K562 (cell line): ENCODE measurements around the gene RPL29. TPM values are rescaled to one million over a fixed set of nuclear protein-coding genes. Genes with fewer than 3 reads are reported as not detected.

ENCODE experiments used
- ATF1 ChIP-seq, 2 experiments: fragments of 450-650 bp in 1 of 2; IDR thresholded peaks; 2 replicates each; pipeline ENCODE4 v1.6.1; 2016; ENCODE audit warnings: missing compliant biosample characterization in 1 of 2, missing genetic modification characterization in 1 of 2
- BRCA1 ChIP-seq, 2 experiments: fragments of 450-650 bp in 1 of 2; sonication (generic) in 1 of 2; formaldehyde crosslinking in 1 of 2; IDR thresholded peaks; 2 replicates each; pipeline versions ENCODE4 v1.5.0 to v1.6.1; 2017 to 2020; ENCODE audit warnings: mild to moderate bottlenecking in 1 of 2, missing genetic modification reagents in 1 of 2
- BRF2 ChIP-seq: IDR thresholded peaks from 3 replicates; pipeline ENCODE4 v1.6.1; 2011; ENCODE audit warnings: borderline replicate concordance, mild to moderate bottlenecking; ENCODE audit not compliant: insufficient read length, insufficient read depth
- EZH2 ChIP-seq: IDR thresholded peaks from 2 replicates; pipeline ENCODE4 v1.6.1; 2012; ENCODE audit warnings: low read depth, mild to moderate bottlenecking, inconsistent platforms, low read length, borderline replicate concordance
- FOXK1 ChIP-seq: sonication (generic); formaldehyde crosslinking; IDR thresholded peaks from 2 replicates; pipeline ENCODE4 v1.8.0; 2022; ENCODE audit warnings: missing genetic modification reagents, mild to moderate bottlenecking, borderline replicate concordance
- GMEB1 ChIP-seq: fragments of 250-450 bp; sonication (Bioruptor Pico); IDR thresholded peaks from 2 replicates; pipeline ENCODE4 v1.4.0; 2020; ENCODE audit warnings: mild to moderate bottlenecking
- HOMEZ ChIP-seq: fragments of 250-450 bp; sonication (Bioruptor Pico); IDR thresholded peaks from 2 replicates; pipeline ENCODE4 v1.4.0; 2020; ENCODE audit warnings: mild to moderate bottlenecking, moderate library complexity
- NBN ChIP-seq: fragments of 450-650 bp; IDR thresholded peaks from 2 replicates; pipeline ENCODE4 v1.6.1; 2016; ENCODE audit warnings: low read depth, mild to moderate bottlenecking
- NCOA1 ChIP-seq: fragments of 450-650 bp; IDR thresholded peaks from 2 replicates; pipeline ENCODE4 v1.6.1; 2016; ENCODE audit warnings: low read depth
- NCOA4 ChIP-seq: fragments of 450-650 bp; IDR thresholded peaks from 2 replicates; pipeline ENCODE4 v1.6.1; 2018; ENCODE audit warnings: mild to moderate bottlenecking; ENCODE audit not compliant: partially characterized antibody
- PCBP2 ChIP-seq: fragments of 200-400 bp; formaldehyde crosslinking; IDR thresholded peaks from 2 replicates; pipeline ENCODE4 v1.6.1; 2018; ENCODE audit warnings: low read length, low read depth, mild to moderate bottlenecking, moderate library complexity; ENCODE audit not compliant: poor library complexity, severe bottlenecking
- SRSF9 ChIP-seq: fragments of 200-400 bp; formaldehyde crosslinking; IDR thresholded peaks from 2 replicates; pipeline ENCODE4 v1.6.1; 2017; ENCODE audit warnings: low read depth, low read length, borderline replicate concordance
- TBL1XR1 ChIP-seq, 2 experiments: IDR thresholded peaks; 2 replicates each; pipeline ENCODE4 v1.6.1; 2012; ENCODE audit warnings: improper control_type of control experiment in 2 of 2, low read length in 2 of 2, mild to moderate bottlenecking in 1 of 2
- TCF3 ChIP-seq: sonication (generic); formaldehyde crosslinking; IDR thresholded peaks from 2 replicates; pipeline ENCODE4 v1.4.0; 2020; ENCODE audit warnings: mild to moderate bottlenecking, missing genetic modification reagents
- THRAP3 ChIP-seq: fragments of 450-650 bp; IDR thresholded peaks from 2 replicates; pipeline ENCODE4 v1.6.1; 2016; ENCODE audit warnings: mild to moderate bottlenecking, inconsistent platforms, borderline replicate concordance
- TOE1 ChIP-seq, 2 experiments: fragments of 450-650 bp in 1 of 2; sonication (generic) in 1 of 2; formaldehyde crosslinking in 1 of 2; IDR thresholded peaks; 2 replicates each; pipeline versions ENCODE4 v1.7.1 to v1.8.0; 2016 to 2022; ENCODE audit warnings: borderline replicate concordance in 2 of 2, mild to moderate bottlenecking in 2 of 2, antibody characterized with exemption in 1 of 2, inconsistent platforms in 1 of 2, low read depth in 1 of 2, missing genetic modification reagents in 1 of 2, moderate library complexity in 1 of 2
- YY1 ChIP-seq, 3 experiments: IDR thresholded peaks; 2 replicates each; pipeline ENCODE4 v1.6.1; 2011; ENCODE audit warnings: low read length in 2 of 3, mild to moderate bottlenecking in 2 of 3, moderate library complexity in 2 of 3, borderline replicate concordance in 1 of 3, control low read depth in 1 of 3, low read depth in 1 of 3; ENCODE audit not compliant: insufficient read depth in 3 of 3, insufficient replicate concordance in 2 of 3, control insufficient read depth in 1 of 3, insufficient read length in 1 of 3; ENCODE audit errors: extremely low read depth in 1 of 3
- ZKSCAN8 ChIP-seq: fragments of 200-800 bp; sonication (Bioruptor generic); IDR thresholded peaks from 2 replicates; pipeline ENCODE4 v1.6.1; 2016; ENCODE audit warnings: missing genetic modification characterization, missing compliant biosample characterization
- ZNF586 ChIP-seq: fragments of 450-650 bp; formaldehyde crosslinking; conservative IDR thresholded peaks from 2 replicates; pipeline ENCODE4 v1.4.0; 2020; ENCODE audit warnings: mild to moderate bottlenecking, moderate library complexity
- polyA plus RNA-seq, 8 experiments: library from polyadenylated mRNA; depleted of rRNA in 4 of 8; stranded (reverse) in 5 of 8; unstranded in 3 of 8; fragments of >200 nt; fragmentation: Nextera tagmentation in 2 of 8; fragmentation: Illumina TruSeq in 1 of 8; extraction: Ambion mirVana in 2 of 8; extraction: Trizol in 1 of 8; gene quantifications; 2 replicates each; pipeline versions ENCODE4 v1.2.1 to v1.2.3, GENCODE V29; 2011 to 2014; ENCODE audit warnings: inconsistent platforms in 1 of 8, missing spikeins in 1 of 8
- total RNA-seq, 7 experiments: library from RNA; depleted of rRNA in 6 of 7; stranded (reverse); fragments of >200 nt in 6 of 7; fragmentation: Illumina TruSeq in 2 of 7; extraction: Trizol in 2 of 7; gene quantifications; 2 replicates each; pipeline versions ENCODE4 v1.2.1 to v1.2.3, GENCODE V29; 2011 to 2021; ENCODE audit warnings: low replicate concordance in 1 of 7

The RPL29 gene
- total and polyA plus RNA-seq, 9 of the 15 experiments (the other 6 are each of a cell fraction or from before 2014, with no cell fraction given), result 568 to 1,475 (median 1,104) TPM

GRCh38 chr3:51982838-51983577, 12.7 kb downstream of the RPL29 start, which contains the start of gene ACY1 (continued):
- TF ChIP-seq GMEB1 (CRISPR knock-in tag) (peak; percentile 39; the same call in 1 of the 2 replicates), HOMEZ (CRISPR knock-in tag) (no peak), BRF2 (no peak), ATF1 (CRISPR knock-in tag; IDR thresholded peaks at IDR 0.05) (no peak; the same call in 1 of the 2 replicates), ATF1 (tag; IDR thresholded peaks at IDR 0.05) (peak; percentile 70), YY1 (IDR thresholded peaks at IDR 0.05; ENCODE audit: borderline replicate concordance in 1 of 3, control insufficient read depth in 1 of 3, extremely low read depth in 1 of 3, insufficient read depth in 3 of 3, insufficient read length in 1 of 3, insufficient replicate concordance in 2 of 3, low read depth in 1 of 3, low read length in 2 of 3) (peak in 2 of 3 experiments; percentile 31 to 47), BRCA1 (IDR thresholded peaks at IDR 0.05) (no peak), BRCA1 (CRISPR knock-in tag; IDR thresholded peaks at IDR 0.05) (0 out of 2 replicates have a peak, but pooled peaks have one; percentile 69), EZH2 (no peak), NCOA4 (no peak), PCBP2 (no peak), NCOA1 (no peak), ZKSCAN8 (CRISPR knock-in tag) (no peak), FOXK1 (CRISPR knock-in tag) (no peak), TOE1 (IDR thresholded peaks at IDR 0.05; ENCODE audit: borderline replicate concordance) (no peak), TOE1 (CRISPR knock-in tag; IDR thresholded peaks at IDR 0.05; ENCODE audit: borderline replicate concordance, low read depth) (no peak), THRAP3 (no peak), TBL1XR1 (IDR thresholded peaks at IDR 0.05; ENCODE audit: low read length in 2 of 2) (no peak; a peak in 1 of 4 replicates), SRSF9 (no peak), ZNF586 (CRISPR knock-in tag) (no peak), NBN (peak; percentile 26; the same call in 1 of the 2 replicates), TCF3 (CRISPR knock-in tag) (peak; percentile 45; the same call in 1 of the 2 replicates)
